Mesenteric fat pad (tissue), 1 donor: Measurements from ENCODE around the gene RAET1L. TPM values are rescaled to one million over a fixed set of nuclear protein-coding genes. Genes with fewer than 3 reads are reported as not detected.
A peak's percentile ranks its signal among the peaks of the same experiment; 100 is the strongest.
"Not testable (repeated sequence)": the region's sequence is repeated elsewhere in the genome, so short reads cannot be mapped to it uniquely, and the experiment has no call there.

Experiments used
- DNase-seq: peaks from one replicate; pipeline ENCODE4 v3.0.0-alpha.2; 2020; ENCODE audit warnings: low spot score
- long read RNA-seq: library from polyadenylated mRNA; unstranded; transcript quantifications from one replicate; pipeline ENCODE4 v2.0.0, GENCODE V29; 2020
- total RNA-seq: library from RNA; stranded (reverse); fragmentation: NEBNext Ultra II Directional; extraction: Animal tissue kit (Norgen Biotek cat#: 25700); gene quantifications from one replicate; pipeline ENCODE4 v1.2.1, GENCODE V29; 2021
- donor health status: DM: yes; HTN: yes; CAD: no.

Gene RAET1L
- total RNA-seq: not detected
- long read RNA-seq: 0 reads

DNA sequence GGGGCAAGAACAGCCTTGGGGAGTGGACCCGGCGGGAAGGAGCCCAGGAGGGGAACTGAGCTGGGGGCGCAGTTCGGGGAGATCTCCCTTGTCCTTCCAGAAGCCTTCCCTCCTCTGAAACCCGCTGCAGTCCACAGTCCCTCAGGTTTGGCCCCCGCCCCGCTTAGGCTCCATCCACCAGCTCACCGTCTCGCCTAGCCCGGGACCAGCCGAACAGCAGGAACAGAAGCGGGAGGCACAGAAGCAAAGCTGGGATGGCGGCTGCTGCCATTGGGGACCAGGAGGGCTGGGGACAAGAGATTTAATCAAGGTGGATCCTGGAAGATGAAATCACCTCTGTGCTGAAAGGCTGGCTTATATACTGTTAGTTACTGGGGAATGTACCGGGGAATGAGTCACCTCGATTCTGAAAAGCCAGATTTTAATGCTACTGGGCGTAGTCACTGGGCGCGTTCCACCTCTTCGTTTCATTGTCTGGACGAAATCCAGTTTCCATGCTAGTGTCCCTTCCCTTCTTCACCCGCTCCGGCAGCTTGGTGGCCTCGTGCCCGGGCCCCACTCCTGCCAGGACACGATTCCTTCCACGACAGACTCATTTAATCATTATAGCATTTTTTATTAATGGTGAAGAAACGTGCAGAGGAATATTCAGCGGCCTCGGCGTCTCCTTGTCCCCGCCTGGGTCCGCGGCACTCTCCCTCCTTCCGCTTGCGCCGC is at the start of gene RAET1L:
Gene RAET1L, minus strand, starts transcription at position 332 of the 717 bp plus-strand sequence. Its CDS starts 61 bp downstream, at position 271.
- peak; percentile 89 for DNase-seq

DNA sequence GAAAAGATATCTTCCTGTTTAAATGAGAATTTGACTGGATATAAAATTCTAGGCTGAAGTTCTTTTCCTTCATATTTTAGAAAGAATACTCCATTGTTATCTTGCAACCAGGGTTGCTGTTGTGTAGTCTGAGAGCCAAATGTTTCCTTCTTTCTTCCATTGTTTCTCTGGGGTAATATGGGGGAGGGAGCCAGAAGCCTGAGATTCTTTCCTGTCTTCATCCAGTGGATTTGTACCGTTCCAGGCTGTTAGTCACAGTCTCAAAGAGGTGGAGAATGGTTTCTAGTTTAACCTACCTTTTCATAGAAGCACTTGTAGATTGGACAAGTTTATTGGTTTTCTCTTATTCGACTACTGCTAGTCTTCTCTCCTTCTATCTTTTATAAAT is 49.7 kb upstream of the RAET1L start:
- no peak for DNase-seq

GRCh38 chr6:150074396-150075033 is 49.2 kb upstream of the RAET1L start:
- not testable (repeated sequence) for DNase-seq

GRCh38 chr6:150072201-150072600 is 46.9 kb upstream of the RAET1L start:
- no peak for DNase-seq

GRCh38 chr6:150070236-150070818 is 45.0 kb upstream of the RAET1L start:
- DNase-seq: no peak

GRCh38 chr6:150069706-150070105 is 44.4 kb upstream of the RAET1L start:
- DNase-seq: no peak

GRCh38 chr6:150068720-150069648 is 43.7 kb upstream of the RAET1L start, which contains the start of gene ULBP3:
Gene ULBP3 (minus strand): TSS chr6:150069121. CDS start chr6:150069066, 55 bp downstream.
- peak; percentile 94 for DNase-seq

DNA sequence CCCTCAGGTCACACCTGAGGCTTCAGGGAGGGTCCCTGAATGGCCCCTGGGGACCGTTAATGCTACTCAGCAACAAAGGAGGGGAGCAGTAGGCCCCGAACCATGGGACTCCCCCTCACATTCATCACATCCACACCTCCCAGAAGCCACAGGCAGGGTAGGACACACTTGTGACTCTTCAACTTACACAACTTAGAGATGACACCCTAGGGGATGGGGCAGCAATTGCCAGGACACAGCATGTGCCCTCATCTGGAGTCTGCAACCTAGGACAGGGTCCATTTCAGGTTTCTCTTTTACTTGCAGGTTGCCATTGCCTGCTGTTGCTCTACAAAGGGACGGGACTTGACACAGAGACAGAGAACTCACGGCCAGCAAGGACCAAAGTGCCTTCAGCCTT is 42.8 kb upstream of the RAET1L start:
- DNase-seq: no peak

DNA sequence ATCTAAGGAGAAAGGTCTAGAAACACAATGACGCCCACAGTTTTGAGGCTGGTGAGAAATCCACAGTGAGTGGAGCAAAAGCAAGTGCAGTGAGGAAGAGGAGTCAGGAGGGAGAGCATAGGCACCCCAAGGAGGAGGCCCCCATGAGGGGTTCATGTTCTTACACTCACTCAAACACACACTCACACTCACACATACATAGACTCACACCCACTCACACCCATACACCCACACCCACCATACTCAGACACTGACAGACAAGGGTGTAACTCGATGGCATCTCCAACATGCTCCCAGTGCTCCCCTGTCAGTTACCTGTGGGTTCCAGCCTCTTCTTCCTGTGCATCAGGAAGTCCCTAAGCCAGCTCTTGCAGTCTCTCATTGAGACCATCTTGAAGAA is 39.8 kb upstream of the RAET1L start:
- no peak for DNase-seq

GRCh38 chr6:150063640-150064039 is 38.3 kb upstream of the RAET1L start:
- peak; percentile 76 for DNase-seq

DNA sequence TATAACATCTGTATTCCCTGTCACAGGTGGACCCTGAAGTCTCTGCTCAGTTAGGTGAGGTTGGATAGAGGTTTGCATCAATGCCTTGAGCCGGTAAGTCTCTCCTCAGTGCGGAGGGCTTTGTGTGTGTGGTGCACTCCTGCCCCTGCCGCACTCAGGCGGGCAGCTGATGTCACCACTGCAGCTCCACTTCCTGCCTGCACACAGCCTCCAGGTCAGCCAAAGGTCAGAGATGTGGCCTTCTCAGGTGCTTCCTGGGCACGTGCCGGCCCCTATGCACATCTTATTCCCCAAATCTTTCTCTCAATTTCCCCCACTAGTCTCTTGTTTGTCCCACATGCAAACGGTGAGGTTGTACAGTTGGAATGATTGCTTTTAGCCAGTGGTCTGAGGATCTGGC is 34.6 kb upstream of the RAET1L start:
- DNase-seq: not testable (repeated sequence)

DNA sequence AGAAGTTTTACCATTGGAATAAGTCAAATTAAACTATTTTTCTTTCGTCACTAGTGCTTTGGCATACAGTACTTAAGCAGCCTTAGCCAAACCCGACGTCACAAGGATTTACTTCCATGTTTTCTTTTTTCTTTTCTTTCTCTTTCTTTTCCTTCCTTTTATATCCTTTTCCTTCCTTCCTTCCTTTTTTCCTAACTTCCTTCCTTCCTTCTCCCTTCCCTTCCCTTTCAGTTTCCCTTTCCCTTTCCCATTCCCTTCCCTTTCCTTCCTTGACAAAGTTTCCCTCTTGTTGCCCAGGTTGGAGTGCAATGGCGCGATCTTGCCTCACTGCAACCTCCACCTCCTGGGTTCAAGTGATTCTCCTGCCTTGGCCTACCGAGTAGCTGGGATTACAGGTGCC is 33.7 kb upstream of the RAET1L start:
- DNase-seq: no peak

DNA sequence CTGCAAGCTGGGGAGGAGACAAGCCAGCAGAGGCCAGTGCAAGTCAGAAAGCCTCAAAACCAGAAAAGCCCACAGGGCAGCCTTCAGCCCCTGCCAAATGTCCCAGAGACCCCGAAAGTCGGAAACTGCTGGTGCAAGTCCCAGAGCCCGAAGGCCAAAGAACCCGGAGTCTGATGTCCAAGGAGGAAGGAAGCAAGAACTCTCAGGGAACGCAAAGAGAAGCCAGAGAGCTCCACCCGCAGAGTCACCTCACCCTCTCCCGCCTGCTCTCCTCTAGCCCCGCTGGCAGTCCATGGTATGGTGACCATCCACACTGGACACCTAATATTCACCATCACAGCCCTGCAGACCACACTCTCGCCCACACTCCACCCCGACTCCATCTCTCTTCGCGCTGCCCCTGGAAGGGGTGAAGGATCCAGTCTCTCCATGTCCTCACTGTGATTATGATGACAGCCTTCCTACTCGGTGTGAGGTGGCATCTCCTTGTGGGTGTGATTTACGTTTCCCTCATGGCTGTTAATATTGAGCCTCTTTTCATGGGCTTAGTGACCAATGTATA is 33.0 kb upstream of the RAET1L start:
- peak; percentile 65 for DNase-seq

DNA sequence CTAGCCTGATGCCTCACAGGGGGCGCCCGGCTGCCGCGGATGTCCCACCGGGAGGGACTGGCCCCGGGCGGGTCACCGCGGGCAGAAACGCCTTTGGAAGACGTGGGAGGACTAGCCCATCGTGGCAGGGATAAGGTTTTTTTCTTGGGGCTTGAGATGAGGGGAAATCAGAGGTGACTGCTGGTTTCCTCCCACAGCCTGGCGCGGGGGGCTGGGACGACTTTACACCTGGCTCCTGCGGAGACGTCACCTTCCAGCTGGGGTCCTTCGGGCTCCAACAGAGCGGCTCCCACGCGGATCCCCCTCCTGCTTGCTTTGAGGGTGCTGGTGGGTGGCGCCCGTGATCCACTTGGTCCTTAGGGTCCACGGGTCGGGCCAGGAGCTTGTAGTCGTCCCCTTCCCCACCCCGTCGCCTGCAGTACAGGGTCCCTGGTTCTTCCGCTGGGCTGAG is 32.2 kb upstream of the RAET1L start:
- DNase-seq: peak; percentile 79

DNA sequence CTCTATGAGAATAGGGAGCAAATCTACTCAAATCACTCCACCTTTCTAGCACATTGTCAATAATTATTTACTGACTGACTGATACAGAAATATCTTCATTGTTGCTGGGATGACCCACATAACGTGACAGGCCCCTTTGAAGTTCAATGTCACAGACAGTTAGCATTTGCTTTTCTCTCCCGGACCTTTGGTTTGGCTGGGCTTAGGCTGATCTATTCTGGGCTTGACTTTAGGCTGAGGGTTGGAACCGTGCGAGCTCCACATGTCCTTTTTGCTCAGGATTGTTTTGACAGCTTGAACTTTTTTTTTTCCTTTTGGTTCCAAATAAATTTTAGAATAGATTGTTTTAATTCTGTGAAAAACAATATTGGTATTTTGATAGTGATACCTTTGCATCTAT is 31.6 kb upstream of the RAET1L start:
- DNase-seq: peak; percentile 16

DNA sequence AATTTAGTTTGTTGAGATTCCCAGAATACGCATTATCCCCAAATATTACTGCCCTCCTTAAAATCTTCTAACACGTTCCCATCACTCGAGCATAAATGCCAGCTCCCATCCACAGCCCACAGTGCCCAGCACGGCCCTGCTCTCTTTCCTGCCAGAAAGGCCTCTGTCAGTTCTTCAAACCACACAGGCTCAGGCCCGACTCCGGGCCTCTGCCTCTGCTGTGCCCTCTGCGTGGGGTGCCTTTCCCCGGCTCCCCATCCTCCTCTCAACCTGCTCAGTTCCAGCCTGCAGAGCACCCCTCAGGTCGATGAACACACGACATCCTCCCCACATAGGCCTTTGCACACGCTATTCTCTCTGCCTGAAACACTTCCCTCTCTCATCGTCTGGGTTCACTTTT is 30.8 kb upstream of the RAET1L start:
- DNase-seq: peak; percentile 72

GRCh38 chr6:150055131-150055530 is 29.8 kb upstream of the RAET1L start:
- peak; percentile 77 for DNase-seq

- peak; percentile 53 for DNase-seq
Measured at GRCh38 chr6:150053450-150053849, 28.1 kb upstream of the RAET1L start.

DNA sequence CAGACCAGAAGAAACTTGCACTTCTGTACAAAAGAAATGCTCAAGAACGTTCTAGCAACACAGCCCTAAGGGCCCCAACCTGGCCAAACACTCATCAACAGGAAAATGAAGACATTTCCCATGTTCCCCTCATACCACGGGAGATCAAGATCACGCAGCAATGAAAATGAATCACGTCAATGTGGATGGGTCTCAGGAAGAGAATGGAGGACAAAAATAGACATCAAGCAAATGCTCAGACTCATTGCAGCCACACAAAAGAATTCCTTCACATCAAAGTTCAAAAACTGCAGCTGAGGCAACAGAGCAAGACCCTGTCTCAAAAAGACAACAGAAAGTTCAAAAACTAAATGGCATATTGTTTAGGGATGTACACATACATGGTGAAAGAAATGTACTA is 25.5 kb upstream of the RAET1L start:
- no peak for DNase-seq

GRCh38 chr6:150048099-150048498 is 22.8 kb upstream of the RAET1L start:
- DNase-seq: no peak

GRCh38 chr6:150046943-150047342 is 21.6 kb upstream of the RAET1L start:
- no peak for DNase-seq
